ENCODE measurements around the gene PLOD2.

The PLOD2 gene

DNA sequence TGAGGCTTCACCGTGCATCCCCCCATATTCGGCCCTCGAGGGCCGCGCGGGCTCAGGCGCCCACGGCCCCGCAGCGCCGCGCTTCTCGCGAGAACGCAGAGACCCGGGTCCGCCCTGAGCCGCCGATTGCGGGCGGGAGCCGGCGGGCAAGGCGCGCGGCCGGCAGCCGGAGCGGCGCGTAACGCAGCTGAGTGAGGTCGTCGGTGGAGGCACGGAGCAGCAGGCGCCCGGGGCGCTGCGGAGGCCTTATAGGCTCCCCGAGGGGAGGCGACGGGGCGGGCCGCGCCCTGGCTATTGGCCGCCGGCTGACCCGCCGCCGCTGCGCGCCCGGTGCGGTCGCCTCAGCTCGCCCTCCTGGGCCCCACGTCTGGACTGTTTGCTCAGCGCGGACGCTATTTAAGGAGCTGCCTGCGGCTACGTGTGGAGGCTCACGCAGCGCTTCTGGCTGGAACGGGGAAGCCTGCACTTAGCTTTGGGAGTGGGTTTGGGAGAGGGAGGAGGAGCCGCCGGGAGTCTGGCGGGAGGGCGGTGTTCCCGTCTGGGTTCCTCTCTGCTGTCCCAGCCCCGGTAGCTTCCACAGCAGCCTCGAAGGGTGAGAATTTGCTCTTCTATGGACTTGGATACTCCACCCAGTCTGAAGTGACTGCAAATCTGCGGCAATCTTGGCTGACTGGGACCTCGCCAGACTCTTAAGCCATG lies at the start of gene PLOD2:
PLOD2 (minus strand) TSS at position 221 of the 699 bp plus-strand sequence; CDS start at position 26, 195 bp downstream.
- peaks cover 16% of the 10 kb centered on the region for H3K4me1 Mint-ChIP-seq
- H3K27ac Mint-ChIP-seq = peak within 1 kb of the TSS; percentile 47
- ATAC-seq = peak; percentile 73
- peak within 1 kb of the TSS; percentile 68 for H3K4me3 Mint-ChIP-seq
- no peaks in the 10 kb centered on the region for H3K36me3 Mint-ChIP-seq (ENCODE audit: low read depth)
- H3K27me3 Mint-ChIP-seq = peaks cover 52% of the 10 kb centered on the region
- DNase-seq = peak; percentile 22
- H3K9me3 Mint-ChIP-seq = peaks cover 4% of the 10 kb centered on the region

DNA sequence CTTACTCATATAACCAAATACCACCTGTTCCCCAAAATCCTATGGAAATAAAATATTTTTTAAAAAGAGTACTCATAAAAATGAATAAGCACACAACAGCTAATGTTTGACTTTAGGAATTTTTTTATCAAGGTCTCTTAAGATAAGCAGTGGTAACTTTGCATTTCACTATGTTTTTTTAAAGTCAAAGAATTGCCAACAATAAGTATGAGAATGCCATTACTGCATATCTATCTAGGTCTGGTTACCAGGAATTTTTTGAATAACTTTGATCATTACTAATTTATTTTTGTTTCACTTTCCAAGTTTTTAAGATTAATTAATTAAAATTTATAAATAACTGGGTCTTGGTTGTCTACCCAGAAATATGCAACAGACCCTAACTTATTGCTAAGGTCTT lies 48.4 kb upstream of the PLOD2 start:
- DNase-seq (no peak), ATAC-seq (no peak)
- Mint-ChIP-seq H3K9me3 (no peaks in the 10 kb centered on the region), H3K36me3 (ENCODE audit: low read depth) (no peaks in the 10 kb centered on the region), H3K4me3 (no peak overlapping the region), H3K27me3 (no peaks in the 10 kb centered on the region), H3K4me1 (no peaks in the 10 kb centered on the region), H3K27ac (no peak overlapping the region)

DNA sequence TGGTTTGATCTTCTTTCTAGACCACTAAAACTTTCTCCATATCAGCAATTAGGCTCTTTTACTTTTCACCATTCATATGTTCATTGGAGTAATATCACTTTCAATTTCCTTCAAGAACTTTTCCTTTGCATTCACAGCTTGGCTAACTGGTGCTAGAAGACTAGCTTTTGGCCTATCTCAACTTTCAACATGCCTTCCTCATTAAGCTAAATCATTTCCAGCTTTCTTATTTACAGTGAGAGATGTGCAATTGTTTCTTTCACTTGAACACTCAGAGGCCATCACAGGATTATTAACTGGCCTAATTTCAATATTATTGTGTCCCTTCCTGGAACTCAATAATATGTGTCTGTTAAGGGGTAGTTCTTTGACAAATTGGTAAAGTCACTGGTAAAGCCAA lies 42.8 kb upstream of the PLOD2 start:
- Mint-ChIP-seq H3K4me1 (no peaks in the 10 kb centered on the region), H3K9me3 (no peaks in the 10 kb centered on the region), H3K27me3 (no peaks in the 10 kb centered on the region), H3K27ac (no peak overlapping the region), H3K36me3 (ENCODE audit: low read depth) (no peaks in the 10 kb centered on the region), H3K4me3 (no peak overlapping the region)
- ATAC-seq (no peak), DNase-seq (no peak)

DNA sequence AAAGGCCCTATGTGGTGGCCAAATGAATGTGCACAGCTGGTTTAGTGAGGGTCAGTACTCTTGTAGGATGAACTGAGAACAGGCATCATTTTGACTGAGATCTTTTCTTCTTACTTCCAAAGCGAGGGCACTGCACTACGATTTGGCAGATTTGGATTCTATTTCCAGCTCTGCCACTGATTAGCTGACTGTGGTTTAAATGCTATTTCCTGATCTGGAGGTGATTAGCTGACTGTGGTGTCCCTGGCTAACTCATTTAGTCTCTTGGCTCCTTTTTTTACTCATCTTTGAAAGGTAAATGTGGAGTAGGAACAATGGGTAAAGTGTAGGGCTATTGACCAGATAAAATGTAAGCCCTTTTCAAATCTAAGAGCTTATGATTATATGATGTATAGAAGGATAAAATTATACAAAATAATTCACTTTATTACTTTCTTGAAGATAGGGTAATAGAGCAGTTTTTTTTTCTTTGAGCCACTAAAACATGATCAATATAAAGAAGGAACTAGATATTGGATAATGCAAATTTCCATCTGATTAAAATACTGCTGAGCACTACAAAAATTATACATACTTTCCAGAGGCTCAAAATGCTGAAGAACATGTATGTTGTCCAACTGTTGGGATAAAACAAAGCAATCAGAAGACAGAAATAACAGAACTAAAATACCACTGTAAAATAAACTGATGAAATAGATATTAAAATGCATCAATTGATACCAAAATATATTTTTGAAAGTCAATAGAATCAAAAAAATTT lies 39.7 kb upstream of the PLOD2 start:
- no peaks in the 10 kb centered on the region for H3K27me3 Mint-ChIP-seq
- ATAC-seq (no peak), DNase-seq (no peak)
- H3K4me3 Mint-ChIP-seq = no peak overlapping the region
- H3K27ac Mint-ChIP-seq = no peak overlapping the region
- no peaks in the 10 kb centered on the region for H3K9me3 Mint-ChIP-seq
- H3K36me3 Mint-ChIP-seq (ENCODE audit: low read depth) = no peaks in the 10 kb centered on the region
- no peaks in the 10 kb centered on the region for H3K4me1 Mint-ChIP-seq

DNA sequence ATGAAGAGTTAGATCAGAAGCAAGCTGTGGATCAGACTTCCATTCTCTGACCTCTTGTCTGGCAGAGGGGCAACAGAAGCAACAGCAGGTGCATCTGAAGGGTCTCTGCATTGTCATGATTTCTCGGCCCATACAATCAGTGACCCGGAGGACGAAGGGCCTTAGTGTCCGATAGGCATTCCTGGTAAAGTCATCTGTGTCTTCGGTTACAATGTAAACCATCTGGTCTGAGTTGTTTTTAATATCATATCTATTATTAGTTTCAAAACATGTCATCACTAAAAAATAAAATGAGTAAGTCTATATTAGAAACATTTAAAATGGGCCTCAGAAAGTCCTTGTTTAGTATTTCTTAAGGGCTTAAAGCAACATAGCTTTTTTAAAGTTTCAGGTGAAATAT lies 38.8 kb upstream of the PLOD2 start:
- H3K4me1 Mint-ChIP-seq = no peaks in the 10 kb centered on the region
- H3K36me3 Mint-ChIP-seq (ENCODE audit: low read depth) = no peaks in the 10 kb centered on the region
- H3K9me3 Mint-ChIP-seq = no peaks in the 10 kb centered on the region
- H3K27me3 Mint-ChIP-seq = peaks cover 3% of the 10 kb centered on the region
- ATAC-seq (no peak), DNase-seq (no peak)
- no peak overlapping the region for H3K4me3 Mint-ChIP-seq
- no peak overlapping the region for H3K27ac Mint-ChIP-seq

DNA sequence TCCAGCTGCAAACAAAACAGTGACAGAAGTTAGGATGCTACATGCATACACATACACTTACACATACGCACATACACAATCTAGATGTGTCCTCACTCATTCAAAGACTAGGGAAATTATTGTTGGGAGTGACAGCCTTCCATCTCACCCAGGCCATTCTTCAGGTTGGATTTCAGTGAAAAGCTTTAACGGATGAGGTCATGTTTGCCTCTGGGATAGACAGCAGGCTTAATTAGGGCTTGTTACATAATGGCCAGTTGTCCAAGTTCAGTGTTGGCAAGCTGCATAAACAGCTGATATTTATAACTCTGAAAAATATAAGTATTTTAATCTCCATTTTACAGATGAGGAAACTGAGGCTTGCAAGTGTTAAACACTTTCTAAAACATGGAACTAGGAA lies 35.8 kb upstream of the PLOD2 start:
- Mint-ChIP-seq H3K27ac (no peak overlapping the region), H3K9me3 (no peaks in the 10 kb centered on the region), H3K36me3 (ENCODE audit: low read depth) (no peaks in the 10 kb centered on the region), H3K27me3 (peaks cover 3% of the 10 kb centered on the region), H3K4me1 (no peaks in the 10 kb centered on the region), H3K4me3 (no peak overlapping the region)
- no peak for ATAC-seq
- DNase-seq = no peak

DNA sequence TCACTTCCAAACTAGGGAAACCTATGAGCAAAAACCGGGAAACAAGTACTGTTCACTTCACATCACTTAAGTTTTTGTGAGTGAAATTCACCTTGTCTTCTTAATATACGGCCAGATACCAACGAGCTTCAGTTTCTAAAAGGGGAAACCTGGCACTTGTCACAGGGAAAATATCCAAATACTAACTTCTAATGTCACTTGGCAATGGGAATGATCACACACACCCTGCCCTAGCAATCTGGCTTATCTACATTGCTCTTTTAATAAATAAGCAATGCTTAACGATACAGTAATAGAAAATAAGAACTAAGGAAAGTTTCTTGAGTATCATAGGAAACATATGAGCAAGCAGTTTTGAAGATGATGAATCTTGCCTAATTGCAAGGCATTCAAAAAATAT lies 34.6 kb upstream of the PLOD2 start:
- Mint-ChIP-seq H3K9me3 (no peaks in the 10 kb centered on the region), H3K4me3 (no peak overlapping the region)
- no peak for ATAC-seq

DNA sequence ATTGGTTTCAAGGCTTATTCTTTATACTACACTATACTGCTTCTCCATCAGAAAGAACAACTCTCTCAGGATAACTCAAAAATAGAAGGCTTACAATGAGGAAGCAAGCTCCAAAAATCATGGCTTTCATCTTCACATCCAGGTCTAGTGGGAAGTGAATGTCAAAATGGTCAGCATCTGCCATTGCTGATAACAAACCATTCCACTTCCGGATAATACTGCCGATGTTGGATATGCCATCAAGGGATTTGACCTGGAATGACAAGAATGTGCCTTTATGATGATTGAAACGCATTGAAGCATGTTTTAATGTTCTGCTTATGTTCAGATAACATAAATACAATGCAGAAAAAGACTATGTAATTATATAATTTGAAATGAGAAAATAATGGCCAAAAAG lies 34.0 kb upstream of the PLOD2 start:
- H3K4me1 Mint-ChIP-seq = no peaks in the 10 kb centered on the region
- peaks cover 3% of the 10 kb centered on the region for H3K27me3 Mint-ChIP-seq
- no peaks in the 10 kb centered on the region for H3K9me3 Mint-ChIP-seq
- no peak overlapping the region for H3K4me3 Mint-ChIP-seq
- DNase-seq = no peak
- H3K27ac Mint-ChIP-seq = no peak overlapping the region
- no peak for ATAC-seq
- no peaks in the 10 kb centered on the region for H3K36me3 Mint-ChIP-seq (ENCODE audit: low read depth)

More for the DNA sequence above, 34.6 kb upstream of the PLOD2 start:
- Mint-ChIP-seq H3K27ac (no peak overlapping the region), H3K36me3 (ENCODE audit: low read depth) (no peaks in the 10 kb centered on the region), H3K4me1 (no peaks in the 10 kb centered on the region), H3K27me3 (peaks cover 3% of the 10 kb centered on the region)
- DNase-seq = no peak

DNA sequence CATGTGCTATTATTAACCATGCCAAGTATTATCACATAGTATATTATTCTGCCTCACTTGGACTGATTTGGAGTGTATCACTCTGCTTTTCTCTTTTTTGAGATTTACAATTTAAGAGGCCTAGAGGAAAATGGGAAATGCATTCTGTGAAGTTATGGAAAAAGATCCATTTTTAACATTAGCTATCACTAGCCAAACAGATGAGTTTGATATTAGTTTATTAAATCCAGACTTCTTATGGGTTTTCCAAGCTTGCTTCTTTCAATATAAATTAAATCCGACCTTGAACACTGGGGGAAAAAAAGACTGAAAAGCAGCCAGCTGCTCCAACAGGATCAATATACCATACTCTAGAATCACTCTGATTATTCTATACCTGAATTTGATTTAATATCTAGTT lies 30.1 kb upstream of the PLOD2 start:
- Mint-ChIP-seq H3K27me3 (peaks cover 6% of the 10 kb centered on the region), H3K9me3 (no peaks in the 10 kb centered on the region)
- ATAC-seq = no peak

DNA sequence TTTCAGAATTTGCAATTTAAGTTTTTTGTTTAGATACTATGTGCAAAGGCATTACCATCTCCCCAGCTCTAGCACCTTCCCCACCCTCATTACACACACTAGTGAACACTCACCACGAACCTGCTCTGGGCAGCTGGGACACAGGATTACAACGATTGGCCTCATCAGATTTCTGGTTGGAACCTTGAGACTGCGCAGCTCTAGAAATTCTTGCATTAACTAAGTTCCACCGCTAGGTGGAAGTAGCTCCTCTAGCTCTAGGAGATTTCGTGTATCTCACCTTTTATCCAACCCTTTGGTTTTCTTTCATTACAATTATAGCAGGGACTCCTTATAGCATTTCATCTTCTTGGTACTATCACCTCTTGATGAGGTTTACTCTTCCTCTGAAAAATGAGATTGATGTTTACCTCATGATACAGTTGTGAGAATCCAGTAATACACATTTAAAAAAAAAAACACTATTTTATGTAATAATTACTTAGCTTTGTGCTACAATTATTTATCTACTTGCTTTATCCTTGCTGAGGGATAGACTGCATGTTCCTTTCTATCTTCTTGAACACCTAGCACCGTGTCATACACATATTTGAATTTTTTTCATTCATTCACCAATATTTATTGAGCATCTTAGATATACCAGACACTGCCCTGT lies 28.7 kb upstream of the PLOD2 start:
- Mint-ChIP-seq H3K4me3 (no peak overlapping the region), H3K9me3 (no peaks in the 10 kb centered on the region), H3K27ac (no peak overlapping the region), H3K27me3 (peaks cover 5% of the 10 kb centered on the region), H3K36me3 (ENCODE audit: low read depth) (no peaks in the 10 kb centered on the region), H3K4me1 (no peaks in the 10 kb centered on the region)
- ATAC-seq (peak; percentile 49), DNase-seq (no peak)

More for the DNA sequence above, 30.1 kb upstream of the PLOD2 start:
- DNase-seq = no peak
- Mint-ChIP-seq H3K4me1 (no peaks in the 10 kb centered on the region), H3K36me3 (ENCODE audit: low read depth) (no peaks in the 10 kb centered on the region), H3K4me3 (no peak overlapping the region), H3K27ac (no peak overlapping the region)

DNA sequence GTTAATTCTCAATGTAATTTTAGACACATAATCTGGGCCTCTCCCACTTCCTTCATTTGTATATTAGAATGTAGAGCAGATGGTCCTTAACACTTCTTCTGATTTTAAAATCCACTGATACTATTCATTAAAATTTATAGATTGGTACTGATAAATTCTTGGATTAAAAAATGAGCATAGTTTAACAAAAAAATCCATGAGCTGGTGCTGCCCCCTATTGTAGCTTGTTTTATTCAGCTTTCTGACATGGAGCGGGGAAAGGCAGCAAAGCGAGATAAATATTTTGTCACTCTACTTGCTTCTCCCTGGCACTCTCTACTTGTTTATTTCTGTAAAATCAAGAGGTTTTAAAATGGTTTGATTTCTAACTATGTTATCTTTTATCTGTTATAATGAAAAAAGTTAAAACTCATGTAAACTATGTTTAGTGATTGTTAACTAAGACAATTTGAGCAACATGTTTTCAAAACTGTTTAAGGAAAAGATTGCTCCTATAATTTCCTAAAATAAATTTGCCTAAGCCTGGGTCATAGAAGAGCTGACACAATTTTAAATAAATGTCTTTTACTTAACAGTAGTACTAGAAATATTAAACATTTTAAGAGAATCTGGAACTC lies 26.5 kb upstream of the PLOD2 start:
- Mint-ChIP-seq H3K4me3 (no peak overlapping the region), H3K27me3 (peaks cover 5% of the 10 kb centered on the region), H3K9me3 (no peaks in the 10 kb centered on the region), H3K4me1 (no peaks in the 10 kb centered on the region), H3K36me3 (ENCODE audit: low read depth) (no peaks in the 10 kb centered on the region), H3K27ac (no peak overlapping the region)
- ATAC-seq (no peak), DNase-seq (peak; percentile 2)

DNA sequence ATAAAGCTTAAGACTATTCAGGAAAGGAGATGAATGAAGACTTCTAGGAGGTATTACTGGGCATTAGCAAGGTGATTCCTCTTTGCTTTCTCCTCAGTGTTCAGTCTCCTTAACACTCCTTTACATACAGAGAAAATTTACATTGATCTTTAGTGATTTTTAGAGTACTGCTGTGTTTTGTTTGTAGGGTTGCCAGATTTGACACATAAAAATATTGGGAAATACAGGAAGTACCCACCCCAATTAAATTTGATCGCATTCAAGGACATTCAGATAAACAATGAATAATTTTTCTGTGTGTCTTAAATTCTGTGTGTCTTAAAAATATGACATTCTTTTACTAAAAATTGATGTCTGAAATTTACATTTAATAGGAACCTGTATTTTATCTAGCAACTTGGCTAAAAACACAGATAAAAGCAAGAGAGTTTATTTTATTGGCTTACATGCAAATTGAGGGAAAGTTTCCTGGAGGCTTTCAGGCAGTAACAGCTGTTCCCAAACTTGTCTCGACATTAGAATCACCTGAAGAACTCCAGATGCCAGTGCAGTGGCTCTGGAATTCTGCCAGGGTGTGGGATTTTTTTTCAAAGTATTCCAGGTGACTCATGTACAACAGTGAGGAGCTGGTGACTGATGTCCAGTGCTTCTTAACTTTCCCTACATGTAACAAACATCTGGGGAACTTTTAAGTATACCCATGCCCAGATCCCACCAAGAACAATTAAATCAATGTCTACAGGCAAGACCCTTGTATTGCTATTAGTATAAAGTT lies 23.4 kb upstream of the PLOD2 start:
- no peak for DNase-seq
- Mint-ChIP-seq H3K36me3 (ENCODE audit: low read depth) (no peaks in the 10 kb centered on the region), H3K4me3 (no peak overlapping the region), H3K27me3 (peaks cover 2% of the 10 kb centered on the region), H3K27ac (no peak overlapping the region), H3K4me1 (no peaks in the 10 kb centered on the region), H3K9me3 (no peaks in the 10 kb centered on the region)
- no peak for ATAC-seq

DNA sequence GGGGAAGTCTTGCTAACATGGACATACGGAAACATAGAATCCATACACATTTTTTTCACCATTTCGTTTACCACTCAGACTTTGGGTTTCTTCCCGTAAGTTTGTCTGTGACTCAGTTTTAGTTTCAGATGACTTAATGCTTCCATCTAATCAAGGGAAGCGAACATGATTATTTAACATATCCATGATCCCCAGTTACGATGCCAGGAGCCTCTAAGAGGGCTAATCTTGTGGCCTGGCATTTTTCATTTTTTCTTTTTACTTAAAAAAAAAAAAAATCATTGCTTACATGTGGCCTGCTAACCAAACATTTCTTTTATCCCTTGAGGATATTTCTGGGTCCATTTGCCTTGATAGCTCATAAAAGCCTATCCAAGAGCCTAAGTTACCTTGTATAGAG lies 20.2 kb upstream of the PLOD2 start:
- ATAC-seq (no peak), DNase-seq (no peak)
- Mint-ChIP-seq H3K4me3 (no peak overlapping the region), H3K27me3 (peaks cover 2% of the 10 kb centered on the region), H3K27ac (no peak overlapping the region), H3K9me3 (no peaks in the 10 kb centered on the region), H3K4me1 (no peaks in the 10 kb centered on the region), H3K36me3 (ENCODE audit: low read depth) (no peaks in the 10 kb centered on the region)

DNA sequence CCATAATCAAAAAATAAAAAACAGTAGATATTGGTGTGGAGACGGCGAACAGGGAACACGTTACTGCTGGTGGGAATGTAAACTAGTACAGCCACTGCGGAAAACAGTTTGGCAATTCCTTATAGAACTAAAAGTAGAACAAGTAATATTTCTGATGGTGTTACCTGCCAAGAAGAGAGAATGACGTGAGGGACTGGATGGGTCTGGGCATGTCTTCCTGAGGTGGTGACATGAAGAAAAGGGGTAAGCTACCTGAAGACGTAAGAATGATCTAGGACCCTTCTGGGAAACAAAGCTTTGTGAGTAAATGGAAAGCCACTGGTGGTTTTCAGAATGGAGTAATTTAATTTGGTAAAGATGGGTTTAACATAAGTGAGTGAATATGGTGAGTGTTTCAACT lies 19.4 kb upstream of the PLOD2 start:
- Mint-ChIP-seq H3K27me3 (no peaks in the 10 kb centered on the region), H3K4me1 (no peaks in the 10 kb centered on the region), H3K27ac (no peak overlapping the region), H3K9me3 (no peaks in the 10 kb centered on the region), H3K36me3 (ENCODE audit: low read depth) (no peaks in the 10 kb centered on the region), H3K4me3 (no peak overlapping the region)
- DNase-seq (no peak), ATAC-seq (no peak)

Measured in activated naive CD8-positive, alpha-beta T cell treated with anti-CD3 and anti-CD28 coated beads, Interleukin-2, amount 50 U/mL, for 24 hours (primary cell).